ENCODE measurements around the gene DNAH11. TPM values are rescaled to one million over a fixed set of nuclear protein-coding genes. Genes with fewer than 3 reads are reported as not detected.

DNAH11 gene
- total RNA-seq, 1 donor from 2014 or later = 0.13 TPM

DNA sequence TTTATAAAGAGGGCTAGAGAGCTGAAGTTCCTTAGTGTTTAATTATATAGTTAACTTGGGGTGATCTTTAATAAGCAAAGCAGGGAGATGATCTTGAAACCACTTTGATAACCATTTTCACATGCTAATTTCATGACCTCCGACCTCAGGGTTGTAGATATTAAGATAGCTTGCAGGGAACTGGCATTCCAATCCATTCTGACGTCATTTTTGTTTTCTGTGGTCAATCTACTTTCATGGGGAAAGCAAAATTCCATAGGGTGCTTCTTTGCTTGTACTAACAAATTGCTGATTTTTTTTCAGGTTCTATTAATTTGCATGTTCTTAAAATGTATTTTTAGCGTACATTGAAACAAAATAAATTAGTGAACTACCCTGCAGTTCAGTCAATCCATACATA lies 263.5 kb downstream of the DNAH11 start:
- H3K4me3 ChIP-seq = no peak overlapping the region
- H3K36me3 ChIP-seq = no peaks in the 10 kb centered on the region
- H3K4me1 Mint-ChIP-seq = no peaks in the 10 kb centered on the region
- H4K20me1 ChIP-seq (ENCODE audit: low read depth) = no peaks in the 10 kb centered on the region
- no peaks in the 10 kb centered on the region for H3K9me3 Mint-ChIP-seq
- no peaks in the 10 kb centered on the region for H3K9me3 ChIP-seq (ENCODE audit: low read depth)
- H3K4me3 Mint-ChIP-seq = no peak overlapping the region
- H2AFZ ChIP-seq (replicated peaks) = no peak overlapping the region
- no peak overlapping the region for H3K9ac ChIP-seq
- H3K27ac ChIP-seq = no peak overlapping the region
- H3K36me3 Mint-ChIP-seq = no peaks in the 10 kb centered on the region
- no peak overlapping the region for H3K27ac Mint-ChIP-seq
- H3F3A ChIP-seq (ENCODE audit: low read depth) = no peaks in the 10 kb centered on the region
- TF ChIP-seq, protein P1, sequence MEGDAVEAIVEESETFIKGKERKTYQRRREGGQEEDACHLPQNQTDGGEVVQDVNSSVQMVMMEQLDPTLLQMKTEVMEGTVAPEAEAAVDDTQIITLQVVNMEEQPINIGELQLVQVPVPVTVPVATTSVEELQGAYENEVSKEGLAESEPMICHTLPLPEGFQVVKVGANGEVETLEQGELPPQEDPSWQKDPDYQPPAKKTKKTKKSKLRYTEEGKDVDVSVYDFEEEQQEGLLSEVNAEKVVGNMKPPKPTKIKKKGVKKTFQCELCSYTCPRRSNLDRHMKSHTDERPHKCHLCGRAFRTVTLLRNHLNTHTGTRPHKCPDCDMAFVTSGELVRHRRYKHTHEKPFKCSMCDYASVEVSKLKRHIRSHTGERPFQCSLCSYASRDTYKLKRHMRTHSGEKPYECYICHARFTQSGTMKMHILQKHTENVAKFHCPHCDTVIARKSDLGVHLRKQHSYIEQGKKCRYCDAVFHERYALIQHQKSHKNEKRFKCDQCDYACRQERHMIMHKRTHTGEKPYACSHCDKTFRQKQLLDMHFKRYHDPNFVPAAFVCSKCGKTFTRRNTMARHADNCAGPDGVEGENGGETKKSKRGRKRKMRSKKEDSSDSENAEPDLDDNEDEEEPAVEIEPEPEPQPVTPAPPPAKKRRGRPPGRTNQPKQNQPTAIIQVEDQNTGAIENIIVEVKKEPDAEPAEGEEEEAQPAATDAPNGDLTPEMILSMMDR (IDR thresholded peaks at IDR 0.05) = no peak
- no peak for TF ChIP-seq EZH2 (IDR thresholded peaks at IDR 0.05)
- no peak for TF ChIP-seq EZH2phosphoT487 (IDR thresholded peaks at IDR 0.05)
- no peaks in the 10 kb centered on the region for H3K27me3 Mint-ChIP-seq (ENCODE audit: insufficient read depth, low read depth)
- no peak overlapping the region for H3K4me2 ChIP-seq
- DNase-seq (ENCODE audit: low spot score) = no peak
- H3K79me2 ChIP-seq (ENCODE audit: low read depth) = no peaks in the 10 kb centered on the region
- H3K4me1 ChIP-seq = no peaks in the 10 kb centered on the region
- no peaks in the 10 kb centered on the region for H3K27me3 ChIP-seq

DNA sequence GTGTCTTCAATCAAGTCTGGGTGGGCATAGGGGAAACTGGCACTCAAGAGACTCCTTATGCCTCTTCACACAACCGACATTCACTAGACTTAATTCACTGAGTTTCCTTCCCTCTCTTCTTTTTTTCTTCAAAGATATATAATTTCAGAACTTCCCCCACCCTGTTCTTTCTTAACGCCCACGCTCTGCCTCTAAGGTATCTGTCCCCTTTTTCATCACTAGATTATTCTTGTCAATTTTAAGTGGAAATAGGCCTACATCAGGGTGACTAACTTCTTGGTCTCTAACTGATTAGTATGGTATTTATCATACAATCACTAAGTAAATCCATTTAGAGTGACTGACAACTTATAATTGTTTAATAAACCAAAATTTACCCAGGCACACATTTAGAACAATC lies 276.2 kb downstream of the DNAH11 start:
- no peaks in the 10 kb centered on the region for H3K27me3 Mint-ChIP-seq (ENCODE audit: insufficient read depth, low read depth)

DNA sequence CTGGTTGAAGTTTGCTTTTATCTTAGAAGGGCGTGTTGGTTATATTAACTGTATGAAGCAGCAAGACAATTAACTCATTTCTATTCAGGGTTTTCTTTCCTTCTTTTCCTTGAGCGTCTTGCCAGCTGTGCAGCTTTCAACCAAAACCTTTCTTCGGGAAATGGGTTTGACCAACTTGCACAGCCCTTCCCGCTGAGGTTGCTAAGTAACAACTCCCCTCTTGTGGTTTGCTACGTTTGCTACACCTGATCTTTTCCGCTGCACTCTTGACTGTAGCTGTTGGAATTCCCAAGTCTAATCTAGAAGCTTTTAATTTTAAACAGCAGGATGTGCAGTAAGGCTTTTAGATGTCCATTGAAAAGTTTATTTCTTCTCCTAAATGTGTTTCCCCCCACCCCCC lies 286.0 kb downstream of the DNAH11 start:
- Histone ChIP-seq H2AFZ (replicated peaks) (no peak overlapping the region), H3K4me2 (peak overlapping the region; percentile 61), H3K27ac (no peak overlapping the region), H4K20me1 (ENCODE audit: low read depth) (no peaks in the 10 kb centered on the region), H3K27me3 (no peaks in the 10 kb centered on the region), H3K9me3 (ENCODE audit: low read depth) (no peaks in the 10 kb centered on the region), H3K9ac (no peak overlapping the region), H3K4me1 (peaks cover 15% of the 10 kb centered on the region), H3K79me2 (ENCODE audit: low read depth) (no peaks in the 10 kb centered on the region), H3F3A (ENCODE audit: low read depth) (peaks cover 5% of the 10 kb centered on the region), H3K36me3 (no peaks in the 10 kb centered on the region), H3K4me3 (peak overlapping the region; percentile 20)
- Mint-ChIP-seq H3K9me3 (peaks cover 2% of the 10 kb centered on the region), H3K4me1 (peaks cover 15% of the 10 kb centered on the region), H3K27me3 (ENCODE audit: insufficient read depth, low read depth) (peaks cover 2% of the 10 kb centered on the region), H3K4me3 (no peak overlapping the region), H3K27ac (peak overlapping the region; percentile 50), H3K36me3 (no peaks in the 10 kb centered on the region)
- no peak for TF ChIP-seq EZH2phosphoT487 (IDR thresholded peaks at IDR 0.05)
- TF ChIP-seq, protein P1 (IDR thresholded peaks at IDR 0.05) = peak; percentile 37
- DNase-seq (ENCODE audit: low spot score) = peak; percentile 85

More for the DNA sequence above, 276.2 kb downstream of the DNAH11 start:
- H3K27me3 ChIP-seq = no peaks in the 10 kb centered on the region
- TF ChIP-seq, protein P1 (IDR thresholded peaks at IDR 0.05) = no peak
- TF ChIP-seq EZH2phosphoT487 (IDR thresholded peaks at IDR 0.05) = no peak
- no peak for TF ChIP-seq EZH2 (IDR thresholded peaks at IDR 0.05)
- no peak overlapping the region for H3K9ac ChIP-seq
- Mint-ChIP-seq H3K36me3 (no peaks in the 10 kb centered on the region), H3K9me3 (no peaks in the 10 kb centered on the region), H3K27ac (no peak overlapping the region), H3K4me3 (no peak overlapping the region), H3K4me1 (no peaks in the 10 kb centered on the region)
- no peaks in the 10 kb centered on the region for H3K36me3 ChIP-seq
- H3K4me2 ChIP-seq = no peak overlapping the region
- no peaks in the 10 kb centered on the region for H4K20me1 ChIP-seq (ENCODE audit: low read depth)
- no peak overlapping the region for H3K27ac ChIP-seq
- no peaks in the 10 kb centered on the region for H3K4me1 ChIP-seq
- H2AFZ ChIP-seq (replicated peaks) = no peak overlapping the region
- H3K79me2 ChIP-seq (ENCODE audit: low read depth) = no peaks in the 10 kb centered on the region
- H3K9me3 ChIP-seq (ENCODE audit: low read depth) = no peaks in the 10 kb centered on the region
- no peak overlapping the region for H3K4me3 ChIP-seq
- H3F3A ChIP-seq (ENCODE audit: low read depth) = no peaks in the 10 kb centered on the region
- DNase-seq (ENCODE audit: low spot score) = no peak

Measured in neural progenitor cell (in vitro differentiated cells).